Fibroblast of lung (primary cell): Measurements from ENCODE around the gene TAS1R3. TPM values are rescaled to one million over a fixed set of nuclear protein-coding genes. Genes with fewer than 3 reads are reported as not detected.

Source experiments
- DNase-seq, 2 donors: peaks; one replicate each; pipeline versions ENCODE4 v3.0.0 to v3.0.0-alpha.2; 2010; ENCODE audit warnings: low read depth in 2 of 2
- H2AFZ ChIP-seq: 2 replicates; pipeline ENCODE4 v1.5.1; 2012; ENCODE audit warnings: low read length, control low read depth, inconsistent platforms
- H3K27ac ChIP-seq: 2 replicates; pipeline ENCODE4 v1.5.1; 2011; ENCODE audit warnings: low read length, control low read depth; ENCODE audit not compliant: insufficient read depth
- H3K27me3 ChIP-seq: 2 replicates; pipeline ENCODE4 v1.5.1; 2011; ENCODE audit warnings: mild to moderate bottlenecking, low read length; ENCODE audit not compliant: control insufficient read depth, insufficient read depth
- H3K36me3 ChIP-seq: 2 replicates; pipeline ENCODE4 v1.5.1; 2011; ENCODE audit warnings: low read length; ENCODE audit not compliant: control insufficient read depth, insufficient read depth
- H3K4me1 ChIP-seq: 2 replicates; pipeline ENCODE4 v1.5.1; 2011; ENCODE audit warnings: low read length; ENCODE audit not compliant: control insufficient read depth, insufficient read depth; ENCODE audit errors: extremely low read depth
- H3K4me2 ChIP-seq: 2 replicates; pipeline ENCODE4 v1.5.1; 2011; ENCODE audit warnings: low read length, control low read depth; ENCODE audit not compliant: insufficient read depth; ENCODE audit errors: extremely low read depth
- H3K4me3 ChIP-seq, 4 experiments: fragments of 200-600 bp in 1 of 4; sonication (generic) in 1 of 4; replicated peaks in 1 of 4; 2 replicates each; pipeline ENCODE4 v1.5.1; 2011 to 2016; ENCODE audit warnings: low read length in 4 of 4, low read depth in 3 of 4, mild to moderate bottlenecking in 3 of 4, control low read depth in 2 of 4, inconsistent platforms in 1 of 4, mixed read lengths in 1 of 4; ENCODE audit not compliant: insufficient read depth in 1 of 4; ENCODE audit errors: control extremely low read depth in 1 of 4
- H3K79me2 ChIP-seq: 2 replicates; pipeline ENCODE4 v1.5.1; 2012; ENCODE audit warnings: mild to moderate bottlenecking, low read length, inconsistent platforms; ENCODE audit not compliant: control insufficient read depth, insufficient read depth
- H3K9ac ChIP-seq: 2 replicates; pipeline ENCODE4 v1.5.1; 2011; ENCODE audit warnings: mild to moderate bottlenecking, low read length, control low read depth; ENCODE audit not compliant: insufficient read depth
- H3K9me3 ChIP-seq: 2 replicates; pipeline ENCODE4 v1.5.1; 2012; ENCODE audit warnings: low read depth, low read length; ENCODE audit not compliant: control insufficient read depth, insufficient read depth
- H4K20me1 ChIP-seq: 2 replicates; pipeline ENCODE4 v1.5.1; 2011; ENCODE audit warnings: low read length; ENCODE audit not compliant: control insufficient read depth, insufficient read depth; ENCODE audit errors: extremely low read depth
- CTCF ChIP-seq, 2 donors: IDR thresholded peaks in 1 of 2; conservative IDR thresholded peaks in 1 of 2; 1 replicate in 1 of 2; 2 replicates in 1 of 2; pipeline ENCODE4 v1.5.1; 2011 to 2012; ENCODE audit warnings: low read length in 2 of 2, control low read depth in 1 of 2, inconsistent platforms in 1 of 2, low read depth in 1 of 2, mild to moderate bottlenecking in 1 of 2
- EZH2 ChIP-seq: IDR thresholded peaks from 2 replicates; pipeline ENCODE4 v1.5.1; 2012; ENCODE audit warnings: low read length, control low read depth, mild to moderate bottlenecking; ENCODE audit errors: missing control alignments
- polyA plus RNA-seq, 2 donors: library from polyadenylated mRNA; depleted of rRNA in 1 of 2; stranded (reverse) in 1 of 2; unstranded in 1 of 2; fragments of >200 nt; gene quantifications; 2 replicates each; pipeline ENCODE4 v1.2.1, GENCODE V29; 2011 to 2012; ENCODE audit warnings: missing spikeins in 1 of 2
- total RNA-seq: library from RNA; depleted of rRNA; stranded (reverse); fragments of >200 nt; gene quantifications from 2 replicates; pipeline ENCODE4 v1.2.1, GENCODE V29; 2014

Gene TAS1R3
- total and polyA plus RNA-seq, 2 donors (not counting 1 experiment from before 2014, with no cell fraction given) = 0.02 to 0.17 TPM

GRCh38 chr1:1352786-1353388, 21.8 kb downstream of the TAS1R3 start:
- no peak overlapping the region for H2AFZ ChIP-seq
- H3K9me3 ChIP-seq = no peaks in the 10 kb centered on the region
- peak overlapping the region in 2 of 4 experiments; percentile 14 to 45 for H3K4me3 ChIP-seq
- H3K27ac ChIP-seq = peak overlapping the region; percentile 28
- TF ChIP-seq CTCF (conservative IDR thresholded peaks at IDR 0.05 in 1 of 2, IDR thresholded peaks at IDR 0.05 in 1 of 2; ENCODE audit: low read depth in 1 of 2, low read length in 2 of 2) (no peak), EZH2 (no peak)
- H3K79me2 ChIP-seq = peaks cover 67% of the 10 kb centered on the region
- no peak for DNase-seq
- H3K4me2 ChIP-seq = peak overlapping the region; percentile 44
- no peaks in the 10 kb centered on the region for H3K27me3 ChIP-seq
- H3K9ac ChIP-seq = no peak overlapping the region
- no peaks in the 10 kb centered on the region for H4K20me1 ChIP-seq
- H3K36me3 ChIP-seq = peaks cover 25% of the 10 kb centered on the region
- H3K4me1 ChIP-seq = peaks cover 16% of the 10 kb centered on the region

- Histone ChIP-seq H3K79me2 (peaks cover 66% of the 10 kb centered on the region), H3K36me3 (peaks cover 25% of the 10 kb centered on the region), H3K4me3 (peak overlapping the region in 1 of 4 experiments; percentile 45), H3K4me2 (peak overlapping the region; percentile 44), H4K20me1 (no peaks in the 10 kb centered on the region), H3K27me3 (no peaks in the 10 kb centered on the region), H2AFZ (no peak overlapping the region), H3K4me1 (peaks cover 17% of the 10 kb centered on the region), H3K27ac (peak overlapping the region; percentile 28), H3K9me3 (no peaks in the 10 kb centered on the region), H3K9ac (no peak overlapping the region)
- TF ChIP-seq CTCF (conservative IDR thresholded peaks at IDR 0.05 in 1 of 2, IDR thresholded peaks at IDR 0.05 in 1 of 2; ENCODE audit: low read depth in 1 of 2, low read length in 2 of 2) (no peak), EZH2 (no peak)
- no peak for DNase-seq
Measured at GRCh38 chr1:1353389-1354151, 22.5 kb downstream of the TAS1R3 start.
